Liver (tissue), 9 donors: ENCODE data around the gene ISG20L2. TPM values are rescaled to one million over a fixed set of nuclear protein-coding genes. Genes with fewer than 3 reads are reported as not detected.

Experiments used
- DNase-seq: peaks from one replicate; pipeline ENCODE4 v3.0.0-alpha.2; 2017; ENCODE audit warnings: low spot score
- H3K27ac ChIP-seq, 2 donors: one replicate each; pipeline ENCODE4 v1.7.0; 2013; ENCODE audit warnings: inconsistent platforms in 2 of 2, low read length in 2 of 2, control low read depth in 1 of 2, low read depth in 1 of 2, mild to moderate bottlenecking in 1 of 2
- H3K27me3 ChIP-seq, 4 donors: one replicate each; pipeline versions ENCODE4 v1.6.1 to v1.7.0; 2013; ENCODE audit warnings: low read length in 3 of 4, inconsistent platforms in 1 of 4, mild to moderate bottlenecking in 1 of 4, moderate library complexity in 1 of 4; ENCODE audit not compliant: control insufficient read depth in 4 of 4, insufficient read depth in 4 of 4
- H3K36me3 ChIP-seq, 4 donors: one replicate each; pipeline versions ENCODE4 v1.6.1 to v1.7.0; 2013; ENCODE audit warnings: low read length in 3 of 4, mild to moderate bottlenecking in 3 of 4, low read depth in 1 of 4, moderate library complexity in 1 of 4; ENCODE audit not compliant: control insufficient read depth in 4 of 4, insufficient read depth in 3 of 4
- H3K4me1 ChIP-seq, 4 donors: one replicate each; pipeline versions ENCODE4 v1.6.1 to v1.7.0; 2013; ENCODE audit warnings: low read length in 3 of 4, mild to moderate bottlenecking in 3 of 4, moderate library complexity in 1 of 4; ENCODE audit not compliant: control insufficient read depth in 4 of 4, insufficient read depth in 4 of 4
- H3K4me3 ChIP-seq, 3 donors: one replicate each; pipeline versions ENCODE4 v1.6.1 to v1.7.0; 2013; ENCODE audit warnings: low read length in 3 of 3, control low read depth in 1 of 3, low read depth in 1 of 3, mild to moderate bottlenecking in 1 of 3
- H3K9ac ChIP-seq, 2 donors: one replicate each; pipeline ENCODE4 v1.7.0; 2013; ENCODE audit warnings: low read length in 2 of 2, mild to moderate bottlenecking in 2 of 2, moderate library complexity in 2 of 2, control low read depth in 1 of 2, low read depth in 1 of 2
- H3K9me3 ChIP-seq, 4 donors: one replicate each; pipeline versions ENCODE4 v1.6.1 to v1.7.0; 2013; ENCODE audit warnings: low read length in 3 of 4; ENCODE audit not compliant: control insufficient read depth in 4 of 4
- ATF3 ChIP-seq: IDR thresholded peaks from 2 replicates; pipeline ENCODE4 v1.6.1; 2016; ENCODE audit warnings: antibody characterized with exemption
- CTCF ChIP-seq: fragments of 150-350 bp; IDR thresholded peaks from 2 replicates; pipeline ENCODE4 v1.5.1; 2017; ENCODE audit warnings: improper control_type of control experiment, low read depth, low read length; ENCODE audit not compliant: missing input control
- EGR1 ChIP-seq, 2 donors: IDR thresholded peaks; 2 replicates each; pipeline ENCODE4 v1.6.1; 2016 to 2018; ENCODE audit warnings: antibody characterized with exemption in 2 of 2, low read depth in 2 of 2
- FOXA1 ChIP-seq: IDR thresholded peaks from 2 replicates; pipeline ENCODE4 v1.6.1; 2016; ENCODE audit warnings: antibody characterized with exemption
- FOXA2 ChIP-seq: IDR thresholded peaks from 2 replicates; pipeline ENCODE4 v1.6.1; 2016; ENCODE audit warnings: antibody characterized with exemption
- GABPA ChIP-seq, 2 donors: IDR thresholded peaks in 1 of 2; conservative IDR thresholded peaks in 1 of 2; 2 replicates each; pipeline ENCODE4 v1.6.1; 2016; ENCODE audit warnings: antibody characterized with exemption in 2 of 2, mild to moderate bottlenecking in 1 of 2, moderate library complexity in 1 of 2
- HNF4A ChIP-seq, 2 donors: conservative IDR thresholded peaks; 2 replicates each; pipeline ENCODE4 v1.6.1; 2016; ENCODE audit warnings: antibody characterized with exemption in 2 of 2, mild to moderate bottlenecking in 2 of 2
- HNF4G ChIP-seq: IDR thresholded peaks from 2 replicates; pipeline ENCODE4 v1.6.1; 2016; ENCODE audit warnings: antibody characterized with exemption
- JUND ChIP-seq, 2 donors: IDR thresholded peaks; 2 replicates each; pipeline ENCODE4 v1.6.1; 2016; ENCODE audit warnings: antibody characterized with exemption in 2 of 2
- MAX ChIP-seq: IDR thresholded peaks from 2 replicates; pipeline ENCODE4 v1.6.1; 2016; ENCODE audit warnings: antibody characterized with exemption
- NR2F2 ChIP-seq: IDR thresholded peaks from 2 replicates; pipeline ENCODE4 v1.6.1; 2016; ENCODE audit warnings: antibody characterized with exemption
- RAD21 ChIP-seq, 2 donors: IDR thresholded peaks; 2 replicates each; pipeline ENCODE4 v1.6.1; 2016; ENCODE audit warnings: antibody characterized with exemption in 2 of 2, mild to moderate bottlenecking in 2 of 2
- REST ChIP-seq: IDR thresholded peaks from 2 replicates; pipeline ENCODE4 v1.6.1; 2016; ENCODE audit warnings: antibody characterized with exemption, mild to moderate bottlenecking
- RXRA ChIP-seq, 2 donors: IDR thresholded peaks; 2 replicates each; pipeline ENCODE4 v1.6.1; 2017 to 2018; ENCODE audit warnings: antibody characterized with exemption in 2 of 2, mild to moderate bottlenecking in 1 of 2
- SP1 ChIP-seq: IDR thresholded peaks from 2 replicates; pipeline ENCODE4 v1.6.1; 2018; ENCODE audit warnings: antibody characterized with exemption, mild to moderate bottlenecking
- TAF1 ChIP-seq: conservative IDR thresholded peaks from 2 replicates; pipeline ENCODE4 v1.6.1; 2016; ENCODE audit warnings: antibody characterized with exemption, mild to moderate bottlenecking
- YY1 ChIP-seq: IDR thresholded peaks from 2 replicates; pipeline ENCODE4 v1.6.1; 2016; ENCODE audit warnings: antibody characterized with exemption, mild to moderate bottlenecking
- ZBTB33 ChIP-seq: IDR thresholded peaks from 2 replicates; pipeline ENCODE4 v1.6.1; 2016; ENCODE audit warnings: antibody characterized with exemption
- WGBS: extraction: QIAGEN DNeasy Blood & Tissue Kit; methylation state at CpG from one replicate; pipeline ENCODE4 v1.1.7; 2013; 5-methylcytosine and 5-hydroxymethylcytosine counted together
- polyA plus RNA-seq, 2 donors: library from polyadenylated mRNA; stranded (reverse) in 1 of 2; unstranded in 1 of 2; fragments of 200-250 nt in 1 of 2; fragments of >200 nt in 1 of 2; fragmentation: Nextera tagmentation in 1 of 2; extraction: Ambion mirVana in 1 of 2; gene quantifications; one replicate each; pipeline versions ENCODE4 v1.2.1 to v1.2.3, GENCODE V29; 2013 to 2015
- total RNA-seq, 2 donors: library from RNA; depleted of rRNA; stranded (reverse); fragments of >200 nt; gene quantifications; one replicate each; pipeline ENCODE4 v1.2.3, GENCODE V29; 2014
- donor health status: healthy.
- donor health status: healthy.
- donor health status: healthy.
- donor health status: healthy.
- donor health status: healthy.

ISG20L2 gene
- total and polyA plus RNA-seq, 4 donors: 5.6 to 9.9 (median 6.7) TPM

- DNase-seq: no peak
- Histone ChIP-seq H3K36me3 (no peaks in the 10 kb centered on the region), H3K9ac (no peak overlapping the region), H3K4me3 (no peak overlapping the region), H3K27ac (no peak overlapping the region), H3K9me3 (no peaks in the 10 kb centered on the region), H3K27me3 (peaks cover 0 to 2% (median under 1%) of the 10 kb centered on the region in 4 donors), H3K4me1 (peaks cover 0 to 5% (median 3%) of the 10 kb centered on the region in 4 donors)
- 48% methylated on average over 10 of the region's 10 CpGs for WGBS
- TF ChIP-seq TAF1 (no peak), EGR1 (IDR thresholded peaks at IDR 0.05; ENCODE audit: low read depth in 2 of 2) (no peak), SP1 (no peak), GABPA (IDR thresholded peaks at IDR 0.05 in 1 of 2, conservative IDR thresholded peaks at IDR 0.05 in 1 of 2) (no peak), FOXA1 (no peak), CTCF (no peak), RXRA (IDR thresholded peaks at IDR 0.05) (no peak), YY1 (no peak), MAX (no peak)
Observed at GRCh38 chr1:156691191-156691590, 37.4 kb downstream of the ISG20L2 start.

- DNase-seq: no peak
- TF ChIP-seq JUND (IDR thresholded peaks at IDR 0.05): no peak
- no peak for TF ChIP-seq GABPA (IDR thresholded peaks at IDR 0.05 in 1 of 2, conservative IDR thresholded peaks at IDR 0.05 in 1 of 2)
- no peak for TF ChIP-seq CTCF
- TF ChIP-seq FOXA1: no peak
- TF ChIP-seq MAX: no peak
- no peak for TF ChIP-seq NR2F2
- no peak for TF ChIP-seq RAD21 (IDR thresholded peaks at IDR 0.05)
- no peak for TF ChIP-seq ZBTB33
- TF ChIP-seq ATF3: no peak
- no peak for TF ChIP-seq HNF4A (conservative IDR thresholded peaks at IDR 0.05)
- no peak for TF ChIP-seq TAF1
- TF ChIP-seq REST: no peak
- TF ChIP-seq RXRA (IDR thresholded peaks at IDR 0.05): no peak
- no peak for TF ChIP-seq HNF4G
- TF ChIP-seq YY1: no peak
- TF ChIP-seq EGR1 (IDR thresholded peaks at IDR 0.05; ENCODE audit: low read depth in 2 of 2): no peak
- no peak for TF ChIP-seq SP1
- TF ChIP-seq FOXA2: no peak
- Histone ChIP-seq H3K9ac (no peak overlapping the region), H3K27ac (no peak overlapping the region), H3K27me3 (peaks cover 0 to 2% (median under 1%) of the 10 kb centered on the region in 4 donors), H3K9me3 (no peaks in the 10 kb centered on the region), H3K36me3 (no peaks in the 10 kb centered on the region), H3K4me1 (peaks cover 0 to 5% (median 3%) of the 10 kb centered on the region in 4 donors), H3K4me3 (no peak overlapping the region)
- WGBS: 51% methylated on average over 8 of the region's 8 CpGs
Observed at GRCh38 chr1:156690675-156691036, 37.9 kb downstream of the ISG20L2 start.
